Vagina (tissue), 2 donors: Measurements from ENCODE around the gene B3GNT3. TPM values are rescaled to one million over a fixed set of nuclear protein-coding genes. Genes with fewer than 3 reads are reported as not detected.

Experiments
- DNase-seq, 2 donors: peaks; one replicate each; pipeline ENCODE4 v3.0.0-alpha.2; 2017; ENCODE audit errors: extremely low spot score in 2 of 2
- H3K27ac ChIP-seq: fragments of 200-600 bp; sonication (generic); one replicate; pipeline ENCODE4 v1.5.1; 2019
- H3K27me3 ChIP-seq: fragments of 200-600 bp; sonication (generic); one replicate; pipeline ENCODE4 v1.5.1; 2019
- H3K36me3 ChIP-seq, 2 donors: fragments of 200-600 bp; sonication (generic); one replicate each; pipeline ENCODE4 v1.5.1; 2017 to 2019
- H3K4me1 ChIP-seq: fragments of 200-600 bp; sonication (generic); one replicate; pipeline ENCODE4 v1.5.1; 2019
- H3K4me3 ChIP-seq, 2 donors: fragments of 200-600 bp; sonication (generic); 1 replicate in 1 of 2; 2 replicates in 1 of 2; pipeline ENCODE4 v1.5.1; 2016 to 2019
- H3K9me3 ChIP-seq: fragments of 200-600 bp; sonication (generic); one replicate; pipeline ENCODE4 v1.5.1; 2019
- POLR2A ChIP-seq, 2 donors: fragments of 450-650 bp; IDR thresholded peaks; one replicate each; pipeline ENCODE4 v1.6.1; 2017; ENCODE audit warnings: antibody characterized with exemption in 2 of 2, mild to moderate bottlenecking in 2 of 2, moderate library complexity in 2 of 2
- POLR2AphosphoS5 ChIP-seq, 2 donors: sonication (generic); formaldehyde crosslinking; IDR thresholded peaks; one replicate each; pipeline ENCODE4 v1.9.0; 2017; ENCODE audit warnings: antibody characterized with exemption in 2 of 2, mild to moderate bottlenecking in 2 of 2, low read depth in 1 of 2; ENCODE audit not compliant: insufficient read depth in 1 of 2
- intact Hi-C: fragments of 100-400 bp; cut with DNase I; formaldehyde crosslinking; loops from one replicate; pipeline ENCODE4 v1.15.1; 2023
- total RNA-seq: library from RNA; depleted of rRNA; stranded (reverse); fragments of >200 nt; gene quantifications from one replicate; pipeline ENCODE4 v1.2.3, GENCODE V29; 2016
- TF ChIP-seq, protein P1 (sequence below), 3 experiments: fragments of 450-650 bp in 2 of 3; fragments of 200-600 bp in 1 of 3; sonication (generic) in 1 of 3; IDR thresholded peaks; one replicate each; pipeline ENCODE4 v1.5.1; 2017 to 2019; ENCODE audit warnings: antibody characterized with exemption in 3 of 3, mild to moderate bottlenecking in 2 of 3, moderate library complexity in 2 of 3

The B3GNT3 gene
- total RNA-seq, 1 donor from 2014 or later: 1.5 TPM

DNA sequence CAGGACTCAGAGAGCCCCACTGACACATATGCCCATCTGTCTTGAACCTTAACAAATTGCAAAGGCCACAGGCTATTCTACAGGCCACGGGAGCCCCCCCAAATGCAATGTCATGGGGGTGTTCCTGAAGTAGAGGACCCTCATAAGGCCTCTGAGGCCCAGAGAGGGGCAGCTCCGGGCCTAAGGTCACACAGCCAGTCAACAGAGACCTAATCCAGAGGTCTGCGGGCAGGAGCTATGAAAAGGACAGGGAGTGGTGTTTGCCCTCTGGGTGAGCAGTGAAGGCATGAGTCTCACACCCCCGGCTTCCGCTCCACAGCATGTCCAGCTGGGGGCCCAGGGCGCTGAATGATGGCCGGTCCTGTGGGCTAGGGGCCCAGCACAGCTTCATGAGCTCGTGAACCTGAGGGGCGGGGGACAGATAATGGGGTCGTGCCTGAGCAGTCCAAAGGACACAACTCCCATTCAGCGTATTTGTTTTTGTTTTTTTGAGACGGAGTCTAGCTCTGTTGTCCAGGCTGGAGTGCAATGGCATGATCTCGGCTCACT, 31.6 kb downstream of the B3GNT3 start:
- Histone ChIP-seq H3K4me1 (peaks cover 7% of the 10 kb centered on the region), H3K4me3 (no peak overlapping the region), H3K27me3 (no peaks in the 10 kb centered on the region), H3K9me3 (no peaks in the 10 kb centered on the region), H3K36me3 (no peaks in the 10 kb centered on the region), H3K27ac (no peak overlapping the region)
- intact Hi-C loops: no loop called here
- TF ChIP-seq, protein P1, sequence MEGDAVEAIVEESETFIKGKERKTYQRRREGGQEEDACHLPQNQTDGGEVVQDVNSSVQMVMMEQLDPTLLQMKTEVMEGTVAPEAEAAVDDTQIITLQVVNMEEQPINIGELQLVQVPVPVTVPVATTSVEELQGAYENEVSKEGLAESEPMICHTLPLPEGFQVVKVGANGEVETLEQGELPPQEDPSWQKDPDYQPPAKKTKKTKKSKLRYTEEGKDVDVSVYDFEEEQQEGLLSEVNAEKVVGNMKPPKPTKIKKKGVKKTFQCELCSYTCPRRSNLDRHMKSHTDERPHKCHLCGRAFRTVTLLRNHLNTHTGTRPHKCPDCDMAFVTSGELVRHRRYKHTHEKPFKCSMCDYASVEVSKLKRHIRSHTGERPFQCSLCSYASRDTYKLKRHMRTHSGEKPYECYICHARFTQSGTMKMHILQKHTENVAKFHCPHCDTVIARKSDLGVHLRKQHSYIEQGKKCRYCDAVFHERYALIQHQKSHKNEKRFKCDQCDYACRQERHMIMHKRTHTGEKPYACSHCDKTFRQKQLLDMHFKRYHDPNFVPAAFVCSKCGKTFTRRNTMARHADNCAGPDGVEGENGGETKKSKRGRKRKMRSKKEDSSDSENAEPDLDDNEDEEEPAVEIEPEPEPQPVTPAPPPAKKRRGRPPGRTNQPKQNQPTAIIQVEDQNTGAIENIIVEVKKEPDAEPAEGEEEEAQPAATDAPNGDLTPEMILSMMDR (IDR thresholded peaks at IDR 0.05): no peak
- TF ChIP-seq POLR2A (IDR thresholded peaks at IDR 0.05): no peak
- TF ChIP-seq POLR2AphosphoS5 (IDR thresholded peaks at IDR 0.05; ENCODE audit: insufficient read depth in 1 of 2, low read depth in 1 of 2): no peak
- no peak for DNase-seq

DNA sequence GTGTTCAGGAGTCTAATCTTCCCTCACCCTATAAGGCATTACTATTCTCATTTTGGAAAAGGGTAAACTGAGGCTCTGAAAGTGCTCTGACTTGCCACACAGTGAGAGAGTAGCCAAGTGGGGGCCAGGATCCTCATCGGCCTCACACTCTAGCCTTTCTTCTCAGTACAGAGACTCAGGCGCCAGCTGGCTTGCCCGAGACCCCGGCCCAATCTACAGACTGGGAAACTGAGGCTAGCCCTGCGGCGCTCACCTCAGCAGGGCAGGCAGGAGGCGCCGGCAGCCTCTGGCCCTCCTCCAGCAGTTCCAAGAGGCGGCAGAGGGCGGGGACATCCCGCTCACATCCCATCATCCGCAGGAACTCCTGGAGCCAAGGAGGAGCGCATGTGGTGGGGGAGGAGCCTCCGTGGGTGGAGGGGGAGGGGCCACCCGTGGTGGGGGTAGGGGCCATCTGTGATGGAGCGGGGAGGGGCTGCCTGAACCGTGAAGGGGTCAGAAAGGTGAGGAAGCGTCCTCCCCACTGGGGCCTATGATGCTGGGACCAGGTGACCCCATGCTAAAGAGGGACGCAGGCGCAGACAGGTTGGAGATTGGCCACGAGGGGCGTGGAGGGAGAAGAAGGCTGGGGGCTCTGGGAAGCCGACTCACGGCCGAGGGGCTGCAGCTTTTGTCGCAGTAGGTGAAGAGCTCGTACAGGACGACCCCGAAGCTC, 35.1 kb downstream of the B3GNT3 start:
- no peak for DNase-seq
- no peak overlapping the region for H3K27ac ChIP-seq
- H3K4me1 ChIP-seq: peaks cover 7% of the 10 kb centered on the region
- no peaks in the 10 kb centered on the region for H3K27me3 ChIP-seq
- no peaks in the 10 kb centered on the region for H3K36me3 ChIP-seq
- intact Hi-C loops: no loop called here
- H3K9me3 ChIP-seq: no peaks in the 10 kb centered on the region
- peak overlapping the region in 1 of 2 donors; percentile 3 for H3K4me3 ChIP-seq
- no peak for TF ChIP-seq POLR2A (IDR thresholded peaks at IDR 0.05)
- no peak for TF ChIP-seq POLR2AphosphoS5 (IDR thresholded peaks at IDR 0.05; ENCODE audit: insufficient read depth in 1 of 2, low read depth in 1 of 2)
- TF ChIP-seq, protein P1 (IDR thresholded peaks at IDR 0.05): no peak

DNA sequence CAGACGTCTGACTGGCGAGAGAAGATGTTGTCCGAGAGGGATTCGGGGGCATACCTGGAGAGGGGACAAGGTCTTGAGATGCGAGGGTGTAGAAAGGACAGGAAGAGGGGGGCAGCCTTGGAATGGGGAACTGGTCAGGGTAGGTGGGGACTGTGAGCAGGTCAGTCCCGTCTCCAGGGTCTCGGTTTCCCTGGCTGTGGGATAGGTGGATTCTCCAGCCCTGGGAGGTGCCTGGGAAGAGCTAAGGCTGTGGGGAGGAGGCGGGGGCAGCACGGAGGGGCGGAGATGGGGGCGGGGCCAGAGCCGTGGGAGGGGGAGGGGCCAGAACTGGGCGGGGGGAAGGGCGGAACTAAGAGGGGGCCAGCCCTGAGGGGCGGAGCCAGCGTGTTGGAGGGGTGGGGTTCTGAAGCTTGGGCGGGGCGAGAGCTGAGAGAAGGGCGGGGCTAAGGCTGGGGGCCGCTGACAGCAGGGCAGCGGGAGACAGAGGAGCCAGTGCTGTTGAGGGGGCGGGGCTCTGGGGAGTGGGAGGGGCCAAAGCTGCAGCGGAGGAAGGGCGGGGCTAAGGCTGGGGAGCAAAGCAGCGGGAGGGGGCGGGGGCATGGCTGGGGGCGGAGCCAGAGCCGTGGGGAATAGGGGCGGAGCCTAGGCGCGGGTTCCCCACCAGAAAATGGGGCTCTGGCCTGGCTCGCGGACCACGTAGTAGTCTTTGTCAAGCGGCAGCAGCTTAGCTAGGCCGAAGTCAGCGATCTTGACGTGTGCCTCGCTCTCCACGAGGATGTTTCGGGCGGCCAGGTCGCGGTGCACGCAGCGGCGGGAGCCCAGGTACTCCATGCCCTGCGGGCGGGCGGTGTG, 35.9 kb downstream of the B3GNT3 start:
- H3K27ac ChIP-seq: no peak overlapping the region
- intact Hi-C loops: no loop called here
- TF ChIP-seq POLR2A (IDR thresholded peaks at IDR 0.05) (no peak), POLR2AphosphoS5 (IDR thresholded peaks at IDR 0.05; ENCODE audit: insufficient read depth in 1 of 2, low read depth in 1 of 2) (no peak)
- TF ChIP-seq, protein P1 (IDR thresholded peaks at IDR 0.05): no peak
- H3K4me3 ChIP-seq: peak overlapping the region; percentile 3 to 20
- H3K36me3 ChIP-seq: no peaks in the 10 kb centered on the region
- peaks cover 7% of the 10 kb centered on the region for H3K4me1 ChIP-seq
- H3K27me3 ChIP-seq: no peaks in the 10 kb centered on the region
- no peak for DNase-seq
- H3K9me3 ChIP-seq: no peaks in the 10 kb centered on the region

DNA sequence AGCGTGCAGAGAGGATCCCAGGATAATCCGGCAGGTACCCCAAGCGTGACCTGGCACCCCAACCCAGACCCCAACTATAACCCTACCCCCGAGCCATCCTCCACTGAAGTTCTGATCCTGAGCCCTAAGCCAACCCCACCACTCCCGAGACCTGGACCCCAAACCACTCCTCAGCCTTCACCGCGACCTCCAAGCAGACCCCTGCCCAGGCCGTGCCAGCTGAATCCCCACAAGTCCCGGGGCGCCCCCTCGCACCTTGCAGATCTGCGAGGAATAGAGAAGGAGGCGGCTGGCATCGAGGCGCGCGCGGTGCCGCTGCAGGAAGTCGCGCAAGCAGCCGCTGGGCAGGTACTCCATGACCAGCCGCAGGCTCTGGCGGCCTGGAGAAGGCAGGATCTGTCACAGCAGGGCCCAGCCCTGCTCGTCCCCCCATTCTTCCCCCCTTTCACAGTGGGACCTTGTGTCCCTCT, 36.5 kb downstream of the B3GNT3 start:
- Histone ChIP-seq H3K36me3 (no peaks in the 10 kb centered on the region), H3K9me3 (no peaks in the 10 kb centered on the region), H3K27me3 (no peaks in the 10 kb centered on the region), H3K4me3 (peak overlapping the region in 1 of 2 donors; percentile 20), H3K27ac (no peak overlapping the region), H3K4me1 (peaks cover 7% of the 10 kb centered on the region)
- no peak for TF ChIP-seq POLR2A (IDR thresholded peaks at IDR 0.05)
- intact Hi-C loops: no loop called here
- no peak for DNase-seq

DNA sequence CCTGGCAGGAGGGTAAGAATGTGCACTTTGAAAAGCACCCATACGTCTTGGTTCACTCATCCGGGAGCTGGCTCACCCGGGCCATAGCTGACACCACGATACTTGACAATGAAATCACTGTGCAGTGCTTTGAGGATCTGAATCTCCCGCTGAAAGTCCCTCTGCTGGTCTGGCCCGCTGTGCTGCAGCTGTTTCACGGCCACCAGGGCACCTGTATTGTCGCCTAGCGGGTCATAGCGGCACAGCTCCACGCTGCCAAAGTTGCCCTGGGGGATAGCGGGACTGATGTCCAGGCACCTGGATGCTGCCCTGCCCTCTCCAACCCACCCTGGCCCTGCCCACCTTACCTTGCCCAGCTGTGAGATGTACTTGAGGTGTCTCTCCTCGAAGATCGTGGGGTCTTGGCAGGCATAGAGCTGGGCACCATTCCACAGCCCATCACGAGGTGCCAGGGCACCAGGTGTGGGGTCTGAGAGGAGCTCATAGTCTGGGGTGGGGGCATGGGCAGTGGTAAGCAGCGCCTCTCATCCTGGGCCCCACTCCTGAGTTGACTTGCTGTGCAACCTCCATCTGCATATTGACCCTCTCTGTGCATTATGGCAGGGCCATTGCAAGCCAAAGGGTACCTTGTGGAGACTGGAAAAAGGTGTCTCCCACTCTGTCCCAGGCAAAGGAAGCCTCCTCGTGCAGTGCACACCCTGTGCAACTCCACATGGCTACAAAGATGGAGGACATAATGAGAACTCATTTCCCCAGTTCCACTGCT, 37.7 kb downstream of the B3GNT3 start:
- intact Hi-C loops: no loop called here
- H3K36me3 ChIP-seq: no peaks in the 10 kb centered on the region

More for the DNA sequence above, 37.7 kb downstream of the B3GNT3 start:
- Histone ChIP-seq H3K27ac (no peak overlapping the region), H3K4me1 (peaks cover 7% of the 10 kb centered on the region), H3K27me3 (no peaks in the 10 kb centered on the region), H3K4me3 (no peak overlapping the region), H3K9me3 (no peaks in the 10 kb centered on the region)
- DNase-seq: no peak
- no peak for TF ChIP-seq POLR2A (IDR thresholded peaks at IDR 0.05)
- TF ChIP-seq, protein P1 (IDR thresholded peaks at IDR 0.05): no peak
- no peak for TF ChIP-seq POLR2AphosphoS5 (IDR thresholded peaks at IDR 0.05; ENCODE audit: insufficient read depth in 1 of 2, low read depth in 1 of 2)
